GM21381 (cell line): ENCODE measurements around the gene BCAP31.

Experiments
- ATAC-seq: cut with Tn5 transposase; IDR thresholded peaks from one replicate; pipeline ENCODE4 v1.9.1; 2021; ENCODE audit warnings: mild to moderate bottlenecking, moderate library complexity; ENCODE audit not compliant: unreplicated experiment

The BCAP31 gene

DNA sequence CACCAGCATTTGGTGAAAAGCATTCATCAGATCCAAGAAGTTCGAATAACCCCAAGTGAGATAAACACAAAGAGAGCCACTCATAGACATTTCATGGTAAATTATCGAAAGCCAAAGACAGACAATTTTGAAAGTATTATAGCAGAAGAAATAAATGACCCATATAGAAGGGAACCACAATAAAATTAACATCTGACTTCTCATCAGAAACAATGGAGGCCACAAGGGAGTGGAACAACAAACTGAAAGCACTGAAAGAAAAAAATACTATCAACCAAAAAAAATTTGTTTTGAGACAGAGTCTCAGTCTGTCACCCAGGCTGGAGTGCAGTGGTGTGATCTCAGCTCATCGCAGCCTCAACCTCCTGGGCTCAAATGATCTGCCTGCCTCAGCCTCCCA lies 64.9 kb downstream of the BCAP31 start:
- ATAC-seq, result no peak

- ATAC-seq, result no peak
These were observed 67.0 kb downstream of the BCAP31 start for GRCh38 chrX:153657161-153657560.

DNA sequence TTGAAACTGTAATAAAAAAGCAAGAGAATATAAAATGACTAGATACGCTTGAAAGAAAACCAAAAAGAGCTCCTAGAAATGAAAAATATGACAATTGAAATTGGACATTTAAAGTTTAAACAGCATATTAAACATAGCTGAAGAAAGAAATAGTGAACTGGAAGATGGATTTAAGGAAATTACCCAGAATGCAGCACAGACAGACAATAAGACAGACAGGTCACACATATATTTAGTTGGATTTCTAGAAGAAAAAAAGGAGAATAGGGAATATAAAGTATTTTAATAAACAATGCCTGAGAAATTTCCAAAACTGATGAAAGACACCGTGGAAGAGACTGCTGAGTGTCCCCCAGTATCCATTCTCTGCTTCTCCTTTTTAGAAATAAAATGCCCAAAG lies 70.6 kb downstream of the BCAP31 start:
- no peak for ATAC-seq

DNA sequence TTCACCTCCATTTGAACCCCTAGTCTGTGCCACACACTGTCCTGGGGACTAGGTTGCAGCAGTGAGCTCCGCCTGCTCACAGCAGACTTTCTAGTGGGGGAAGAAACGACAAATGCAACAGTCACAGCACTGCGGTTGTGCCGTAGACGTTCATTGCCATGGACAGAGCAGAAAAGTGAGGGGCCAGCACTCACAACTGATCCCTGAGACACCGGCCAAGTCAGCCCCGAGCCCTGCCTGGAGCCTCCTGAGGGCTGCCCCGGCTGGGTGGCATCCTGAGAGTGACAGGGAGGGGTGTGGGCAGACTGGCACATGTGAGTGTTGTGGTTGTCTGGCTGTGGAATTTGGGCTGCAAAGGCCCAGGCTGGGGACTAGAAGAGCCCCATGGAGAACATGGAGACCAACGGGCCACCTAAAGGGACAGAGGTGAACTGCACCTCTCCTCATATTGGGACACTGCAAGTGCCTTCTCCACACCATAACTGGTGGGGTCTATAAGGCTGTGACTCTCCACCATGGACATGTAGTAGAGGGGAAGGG lies 72.6 kb downstream of the BCAP31 start:
- ATAC-seq, result no peak

GRCh38 chrX:153650959-153651358 lies 73.2 kb downstream of the BCAP31 start:
- ATAC-seq, result no peak
